ENCODE data around the gene RGS7BP. TPM values are rescaled to one million over a fixed set of nuclear protein-coding genes. Genes with fewer than 3 reads are reported as not detected.

RGS7BP gene
- total RNA-seq, 2 donors from 2014 or later = 3.7 to 7.3 TPM

DNA sequence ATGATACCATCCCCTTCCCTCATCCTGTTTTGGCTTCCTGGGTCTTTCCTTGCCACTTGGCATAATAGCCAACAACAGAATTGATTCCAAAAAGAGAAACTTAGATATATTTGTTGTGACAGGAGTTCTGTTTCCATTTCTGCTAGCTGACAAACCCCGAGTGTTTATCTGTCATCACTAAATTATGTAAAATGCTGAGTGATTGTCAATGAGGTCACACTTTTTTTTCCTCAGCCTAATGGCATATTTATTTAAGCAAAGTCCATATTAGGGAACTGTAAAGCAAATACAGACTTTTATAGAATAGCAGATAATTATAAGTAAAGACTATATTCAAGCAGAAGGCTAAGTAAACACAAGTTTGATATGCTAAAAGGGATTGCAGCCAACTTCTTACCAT is 64.0 kb downstream of the RGS7BP start:
- no peaks in the 10 kb centered on the region for H3K36me3 ChIP-seq
- no peak for DNase-seq (ENCODE audit: low spot score)
- no peaks in the 10 kb centered on the region for H3K4me1 ChIP-seq (replicated peaks)
- intact Hi-C loops (cut with DNase I) = no loop called here
- TF ChIP-seq, protein P1, sequence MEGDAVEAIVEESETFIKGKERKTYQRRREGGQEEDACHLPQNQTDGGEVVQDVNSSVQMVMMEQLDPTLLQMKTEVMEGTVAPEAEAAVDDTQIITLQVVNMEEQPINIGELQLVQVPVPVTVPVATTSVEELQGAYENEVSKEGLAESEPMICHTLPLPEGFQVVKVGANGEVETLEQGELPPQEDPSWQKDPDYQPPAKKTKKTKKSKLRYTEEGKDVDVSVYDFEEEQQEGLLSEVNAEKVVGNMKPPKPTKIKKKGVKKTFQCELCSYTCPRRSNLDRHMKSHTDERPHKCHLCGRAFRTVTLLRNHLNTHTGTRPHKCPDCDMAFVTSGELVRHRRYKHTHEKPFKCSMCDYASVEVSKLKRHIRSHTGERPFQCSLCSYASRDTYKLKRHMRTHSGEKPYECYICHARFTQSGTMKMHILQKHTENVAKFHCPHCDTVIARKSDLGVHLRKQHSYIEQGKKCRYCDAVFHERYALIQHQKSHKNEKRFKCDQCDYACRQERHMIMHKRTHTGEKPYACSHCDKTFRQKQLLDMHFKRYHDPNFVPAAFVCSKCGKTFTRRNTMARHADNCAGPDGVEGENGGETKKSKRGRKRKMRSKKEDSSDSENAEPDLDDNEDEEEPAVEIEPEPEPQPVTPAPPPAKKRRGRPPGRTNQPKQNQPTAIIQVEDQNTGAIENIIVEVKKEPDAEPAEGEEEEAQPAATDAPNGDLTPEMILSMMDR (IDR thresholded peaks at IDR 0.05) = no peak
- TF ChIP-seq POLR2AphosphoS5 (IDR thresholded peaks at IDR 0.05) (no peak), POLR2A (IDR thresholded peaks at IDR 0.05) (no peak)
- no peaks in the 10 kb centered on the region for H3K27me3 ChIP-seq (replicated peaks; ENCODE audit: insufficient read depth)
- 16% methylated on average over 1 of the region's 1 CpG for WGBS
- no peak overlapping the region for H3K4me3 ChIP-seq
- no peaks in the 10 kb centered on the region for H3K9me3 ChIP-seq
- no peak overlapping the region for H3K27ac ChIP-seq

DNA sequence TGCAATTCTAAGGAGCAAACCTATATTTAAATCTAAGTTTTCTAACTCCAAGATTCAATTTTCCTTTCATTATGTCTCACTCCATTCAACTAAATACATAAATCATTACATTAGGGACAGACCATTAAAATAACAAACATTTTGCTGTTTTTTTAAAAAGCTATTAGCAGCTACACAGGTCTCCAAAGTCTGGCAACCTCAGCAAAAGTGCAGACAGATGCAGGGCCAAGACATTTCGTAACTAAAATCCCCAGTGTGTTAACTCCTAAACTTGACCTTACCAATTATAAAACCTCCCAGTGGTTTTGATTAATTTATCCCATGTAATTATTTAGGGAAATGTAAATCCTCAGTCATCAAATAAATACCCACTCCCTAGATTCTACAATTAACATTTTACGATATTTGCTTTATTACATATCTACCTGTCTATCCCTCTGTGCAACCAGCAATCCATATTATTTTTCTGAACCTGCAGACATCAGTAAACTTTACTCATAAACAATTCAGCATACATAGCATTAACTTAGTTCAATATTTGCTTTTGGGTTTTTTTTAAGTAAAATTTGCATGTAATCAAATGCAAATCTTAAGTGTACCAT is 64.7 kb downstream of the RGS7BP start:
- Histone ChIP-seq H3K9me3 (no peaks in the 10 kb centered on the region), H3K4me1 (replicated peaks) (no peaks in the 10 kb centered on the region), H3K27ac (no peak overlapping the region), H3K36me3 (no peaks in the 10 kb centered on the region), H3K27me3 (replicated peaks; ENCODE audit: insufficient read depth) (no peaks in the 10 kb centered on the region), H3K4me3 (no peak overlapping the region)
- no peak for DNase-seq (ENCODE audit: low spot score)
- TF ChIP-seq POLR2A (IDR thresholded peaks at IDR 0.05) (no peak), POLR2AphosphoS5 (IDR thresholded peaks at IDR 0.05) (no peak)
- TF ChIP-seq, protein P1 (IDR thresholded peaks at IDR 0.05) = no peak
- 53% methylated on average over 2 of the region's 2 CpGs for WGBS
- intact Hi-C loops (cut with DNase I) = no loop called here

DNA sequence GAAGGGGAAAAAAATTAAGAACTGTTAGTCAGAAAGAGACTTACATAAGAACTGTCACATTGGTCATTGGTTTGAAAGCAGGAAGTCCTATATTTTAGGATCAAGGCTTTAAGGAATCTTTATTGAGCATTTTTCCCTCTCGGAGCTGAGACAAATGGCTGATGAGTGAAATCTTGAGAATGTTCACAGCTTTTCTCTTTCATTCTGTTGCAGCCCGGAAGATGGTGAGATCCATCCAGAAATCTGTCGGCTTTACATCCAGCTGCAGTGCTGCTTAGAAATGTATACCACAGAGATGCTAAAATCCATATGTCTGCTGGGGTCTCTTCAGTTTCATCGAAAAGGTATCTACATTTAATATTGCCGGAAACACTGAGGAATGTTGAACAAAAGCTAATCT is 69.7 kb downstream of the RGS7BP start:
- intact Hi-C loops (cut with DNase I) = no loop called here
- no peak for TF ChIP-seq POLR2AphosphoS5 (IDR thresholded peaks at IDR 0.05)
- TF ChIP-seq, protein P1 (IDR thresholded peaks at IDR 0.05) = no peak
- no peak for TF ChIP-seq POLR2A (IDR thresholded peaks at IDR 0.05)
- Histone ChIP-seq H3K4me3 (no peak overlapping the region), H3K27ac (no peak overlapping the region), H3K9me3 (no peaks in the 10 kb centered on the region), H3K27me3 (replicated peaks; ENCODE audit: insufficient read depth) (no peaks in the 10 kb centered on the region), H3K36me3 (no peaks in the 10 kb centered on the region), H3K4me1 (replicated peaks) (no peaks in the 10 kb centered on the region)
- WGBS = 81% methylated on average over 5 of the region's 5 CpGs
- no peak for DNase-seq (ENCODE audit: low spot score)

DNA sequence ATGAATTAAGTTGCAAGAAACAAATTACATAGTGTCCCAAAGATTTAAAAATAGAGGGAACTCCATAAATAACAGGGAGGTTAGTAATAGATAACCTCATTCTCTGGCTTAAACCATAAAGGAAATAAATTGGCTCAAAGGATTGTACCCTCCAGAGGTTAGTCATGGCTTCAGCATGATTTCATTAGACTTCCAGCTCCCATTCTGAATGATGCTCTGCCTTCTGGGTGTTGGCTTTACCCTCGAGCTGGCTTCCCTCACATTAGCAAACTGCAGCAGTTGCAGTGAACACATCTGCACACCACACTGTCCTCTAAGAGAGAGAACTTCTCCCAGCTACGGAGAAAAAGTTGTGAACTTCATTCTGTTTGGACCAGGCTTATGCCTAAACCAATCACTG is 70.4 kb downstream of the RGS7BP start:
- Histone ChIP-seq H3K27me3 (replicated peaks; ENCODE audit: insufficient read depth) (no peaks in the 10 kb centered on the region), H3K4me1 (replicated peaks) (no peaks in the 10 kb centered on the region), H3K27ac (no peak overlapping the region), H3K36me3 (no peaks in the 10 kb centered on the region), H3K9me3 (no peaks in the 10 kb centered on the region), H3K4me3 (no peak overlapping the region)
- no peak for TF ChIP-seq POLR2AphosphoS5 (IDR thresholded peaks at IDR 0.05)
- no peak for TF ChIP-seq POLR2A (IDR thresholded peaks at IDR 0.05)
- TF ChIP-seq, protein P1 (IDR thresholded peaks at IDR 0.05) = no peak
- intact Hi-C loops (cut with DNase I) = no loop called here
- DNase-seq (ENCODE audit: low spot score) = no peak
- WGBS = 63% methylated on average over 2 of the region's 2 CpGs

DNA sequence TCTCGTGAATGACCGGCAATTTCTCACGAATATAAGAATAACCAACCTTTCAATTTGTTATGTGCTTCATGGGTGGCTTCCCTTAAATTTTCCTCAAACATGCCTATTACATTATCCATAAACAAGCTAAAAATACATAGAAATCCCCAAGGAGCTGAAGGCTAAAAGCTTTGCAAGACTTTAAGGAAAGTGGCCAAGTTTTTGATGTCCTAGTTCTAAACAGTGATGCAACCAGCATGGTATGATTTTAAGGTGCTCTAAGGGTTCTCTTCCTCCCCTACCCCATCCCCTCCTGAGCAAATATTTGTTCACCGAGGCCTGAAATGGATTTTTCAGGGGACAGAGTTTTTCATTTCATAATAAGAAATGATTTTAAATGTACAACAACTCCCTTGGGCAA is 79.8 kb downstream of the RGS7BP start:
- TF ChIP-seq POLR2A (IDR thresholded peaks at IDR 0.05) (no peak), POLR2AphosphoS5 (IDR thresholded peaks at IDR 0.05) (no peak)
- TF ChIP-seq, protein P1 (IDR thresholded peaks at IDR 0.05) = no peak
- Histone ChIP-seq H3K27ac (no peak overlapping the region), H3K4me3 (no peak overlapping the region), H3K4me1 (replicated peaks) (no peaks in the 10 kb centered on the region), H3K27me3 (replicated peaks; ENCODE audit: insufficient read depth) (no peaks in the 10 kb centered on the region), H3K36me3 (no peaks in the 10 kb centered on the region), H3K9me3 (no peaks in the 10 kb centered on the region)
- no peak for DNase-seq (ENCODE audit: low spot score)
- intact Hi-C loops (cut with DNase I) = no loop called here
- 63% methylated on average over 4 of the region's 4 CpGs for WGBS
